Measurements from ENCODE around the gene CLCN6.

The CLCN6 gene

DNA sequence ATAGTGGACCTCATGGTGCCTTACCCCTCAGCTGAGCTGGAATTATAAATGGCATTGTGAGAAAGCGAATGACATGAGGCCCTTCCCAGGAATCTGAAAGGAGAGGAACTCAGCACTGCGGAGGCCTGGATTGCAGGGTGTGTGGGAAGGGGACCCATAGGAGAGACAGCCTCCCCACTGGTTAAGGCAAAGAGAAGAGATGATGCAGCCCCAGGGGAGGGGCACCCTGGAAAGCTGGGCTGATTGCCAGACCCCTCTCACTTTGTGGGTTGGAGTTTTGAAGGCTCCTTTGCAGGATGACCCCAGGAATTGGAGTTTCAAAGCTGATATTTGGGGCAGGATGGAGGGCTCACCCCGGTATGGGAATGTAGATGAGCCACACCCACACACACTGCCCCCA lies 50.7 kb downstream of the CLCN6 start:
- DNase-seq: no peak

DNA sequence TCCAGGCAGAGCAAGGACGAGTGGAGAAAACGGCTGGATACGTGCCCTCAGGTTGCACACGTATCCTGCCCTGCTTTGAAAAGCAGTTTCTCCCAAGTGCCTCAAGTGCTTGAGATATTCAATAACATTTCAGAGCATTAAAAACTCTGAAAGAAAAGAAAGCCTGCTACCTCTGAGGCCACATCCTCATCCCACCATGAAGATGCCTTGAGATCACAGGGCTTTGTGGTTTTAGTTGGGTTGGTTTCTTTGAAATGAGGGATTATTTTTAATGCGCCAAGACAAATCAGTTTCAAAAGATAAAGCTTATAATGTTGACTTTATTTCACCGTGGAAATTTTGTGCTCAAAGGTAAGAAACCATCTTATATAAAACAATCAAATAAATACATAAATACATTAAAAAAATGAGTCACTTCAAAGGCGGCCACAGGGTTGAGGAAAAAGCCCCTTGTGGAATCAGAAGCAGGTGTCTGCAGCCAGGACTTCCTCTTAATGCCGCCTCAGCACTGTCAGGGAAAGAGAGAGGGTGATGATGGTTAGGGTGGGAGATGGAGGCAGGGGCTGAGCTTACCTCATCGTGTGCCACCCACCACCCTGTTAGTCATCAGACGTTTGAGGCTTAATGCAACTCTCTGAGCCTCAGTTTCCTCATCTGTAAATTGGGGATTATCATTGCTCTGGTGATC lies 51.3 kb downstream of the CLCN6 start:
- DNase-seq: no peak

GRCh38 chr1:11858158-11858557 lies 52.2 kb downstream of the CLCN6 start:
- DNase-seq: no peak

- DNase-seq: no peak
Observed at GRCh38 chr1:11858613-11858967, 52.6 kb downstream of the CLCN6 start, which contains the start of gene NPPB. Gene NPPB (minus strand): TSS chr1:11858945. CDS start chr1:11858833, 112 bp downstream.

GRCh38 chr1:11858968-11859871 lies 53.2 kb downstream of the CLCN6 start:
- no peak for DNase-seq

DNA sequence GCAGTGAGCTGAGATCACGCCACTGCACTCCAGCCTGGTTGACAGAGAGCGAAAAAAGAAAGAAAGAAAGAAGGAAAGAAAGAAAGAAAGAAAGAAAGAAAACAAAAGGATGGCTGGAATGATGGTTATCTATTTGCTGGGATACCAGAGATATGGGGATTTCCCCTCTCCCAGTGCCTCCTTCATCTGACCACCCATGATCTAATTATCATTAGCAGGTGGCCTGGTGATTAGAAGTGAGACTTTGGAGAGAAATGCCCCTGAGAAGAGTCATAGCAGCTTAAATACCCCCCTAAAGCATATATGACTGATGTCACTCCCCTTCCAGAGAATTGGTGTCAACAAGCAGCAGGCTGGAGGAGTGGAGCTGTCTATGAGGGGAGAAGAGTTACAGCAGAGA lies 54.1 kb downstream of the CLCN6 start:
- DNase-seq: no peak

GRCh38 chr1:11860587-11860986 lies 54.6 kb downstream of the CLCN6 start:
- no peak for DNase-seq

GRCh38 chr1:11862890-11863289 lies 56.9 kb downstream of the CLCN6 start:
- no peak for DNase-seq

DNA sequence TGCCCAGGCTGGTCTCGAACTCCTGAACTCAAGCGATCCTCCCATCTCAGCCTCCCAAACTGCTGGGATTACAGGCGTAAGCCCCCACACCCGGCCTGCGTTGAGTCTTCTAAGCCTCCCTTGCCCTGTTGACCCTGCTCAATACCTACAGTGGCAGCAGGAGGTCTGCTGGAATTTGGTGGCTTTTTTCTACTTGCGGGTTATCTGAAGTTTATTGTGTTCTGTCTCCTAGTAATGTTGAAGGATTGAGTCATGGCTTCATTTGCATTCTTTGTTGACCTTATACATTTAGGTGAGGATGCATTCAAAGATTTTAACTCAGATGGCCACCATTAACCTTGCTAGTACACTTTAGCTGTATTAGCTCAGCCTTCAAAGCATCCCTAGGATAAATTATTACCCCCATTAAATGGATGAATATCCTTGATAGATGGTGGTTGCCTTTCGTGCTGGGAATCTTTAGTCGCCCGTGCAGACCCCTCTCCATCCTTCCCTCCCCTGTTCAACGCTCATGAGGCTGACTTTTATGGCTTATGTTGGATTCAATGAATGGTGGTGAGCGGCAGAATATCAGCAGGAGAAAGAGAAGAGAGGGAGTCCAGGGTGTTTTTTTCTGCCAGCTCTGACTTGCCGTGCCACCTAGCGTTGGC lies 62.5 kb downstream of the CLCN6 start:
- DNase-seq: no peak

GRCh38 chr1:11869104-11869503 lies 63.1 kb downstream of the CLCN6 start:
- DNase-seq: no peak

GRCh38 chr1:11869650-11870207 lies 63.7 kb downstream of the CLCN6 start:
- no peak for DNase-seq

DNA sequence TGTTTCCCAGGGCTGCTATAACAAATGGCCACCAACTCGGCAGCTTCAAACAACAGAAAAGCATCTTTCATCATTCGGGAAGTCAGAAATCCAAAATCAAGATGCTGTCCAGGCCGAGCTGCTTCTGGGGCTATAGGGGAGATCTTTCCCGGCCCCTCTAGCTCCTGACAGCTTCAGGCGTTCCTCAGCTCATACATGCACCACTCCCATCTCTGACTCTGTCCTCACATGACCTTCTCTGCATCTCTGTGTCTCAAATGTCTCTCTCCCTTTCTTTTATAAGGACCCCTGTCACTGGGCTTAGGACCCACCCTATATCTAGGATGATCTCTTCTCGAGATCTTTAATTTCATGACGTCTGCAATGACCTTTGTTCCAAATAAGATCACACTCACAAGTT lies 66.6 kb downstream of the CLCN6 start:
- DNase-seq: no peak

DNA sequence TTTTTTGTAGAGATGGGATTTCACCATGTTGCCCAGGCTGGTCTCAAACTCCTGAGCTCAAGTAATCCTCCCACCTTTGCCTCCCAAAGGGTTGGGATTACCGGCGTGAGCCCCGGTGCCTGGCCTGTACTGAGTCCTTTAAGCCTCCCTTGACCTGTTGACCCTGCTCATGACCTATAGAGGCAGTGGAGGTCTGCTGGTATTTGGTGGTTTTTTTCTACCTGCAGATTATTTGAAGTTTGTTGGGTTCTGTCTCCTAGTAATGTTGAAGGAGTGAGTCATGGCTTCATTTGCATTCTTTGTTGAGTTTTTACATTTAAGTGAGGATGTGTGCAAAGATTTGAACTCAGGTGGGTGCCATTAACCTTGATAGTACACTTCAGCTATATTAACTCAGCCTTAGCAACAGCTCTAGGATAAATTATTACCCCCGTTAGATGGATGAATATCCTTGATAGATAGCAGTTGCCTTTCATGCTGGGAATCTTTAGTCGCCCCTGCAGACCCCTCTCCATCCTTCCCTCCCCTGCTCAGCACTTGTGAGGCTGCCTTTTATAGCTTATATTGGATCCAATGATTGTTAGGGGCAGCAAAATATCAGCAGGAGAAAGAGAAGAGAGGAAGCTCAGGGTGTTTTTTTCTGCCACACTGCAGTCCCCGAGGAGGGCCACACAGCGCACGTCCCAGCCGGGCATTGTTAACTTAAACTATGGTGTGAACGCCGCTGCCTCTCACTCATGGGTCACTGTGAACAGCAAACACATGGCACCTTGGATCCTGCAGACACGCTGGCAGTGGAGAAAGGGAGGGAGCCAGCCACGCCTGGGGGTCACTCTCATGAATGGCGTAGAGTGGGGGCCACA lies 67.6 kb downstream of the CLCN6 start:
- DNase-seq: no peak

- DNase-seq: no peak
Observed at GRCh38 chr1:11874258-11874562, 68.2 kb downstream of the CLCN6 start.

GRCh38 chr1:11874624-11875023 lies 68.6 kb downstream of the CLCN6 start:
- no peak for DNase-seq

DNA sequence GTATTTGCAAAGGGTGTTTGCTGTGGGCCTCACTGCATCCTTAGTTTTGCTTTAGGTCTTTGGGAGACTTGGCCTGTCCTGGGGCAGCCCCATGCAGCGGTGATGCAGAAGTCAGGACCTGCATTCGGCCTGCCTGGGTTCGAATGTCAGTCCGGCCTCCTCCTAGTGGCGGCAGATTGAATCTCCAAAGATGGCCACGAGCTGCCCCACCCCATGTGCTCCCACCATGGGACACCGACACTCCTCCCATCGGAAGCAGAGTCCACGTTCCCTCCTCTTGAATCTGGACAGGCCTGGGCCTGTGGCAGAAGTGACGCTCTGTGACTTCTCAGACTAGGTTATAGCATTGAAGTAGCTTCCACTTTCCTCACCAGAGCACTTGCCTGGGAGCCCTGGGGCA lies 69.1 kb downstream of the CLCN6 start:
- DNase-seq: no peak

GRCh38 chr1:11877074-11877473 lies 71.1 kb downstream of the CLCN6 start:
- no peak for DNase-seq

- DNase-seq: no peak
Observed at GRCh38 chr1:11878081-11878890, 72.3 kb downstream of the CLCN6 start.

GRCh38 chr1:11878891-11879190 lies 72.8 kb downstream of the CLCN6 start:
- DNase-seq: no peak

- no peak for DNase-seq
Observed at GRCh38 chr1:11879311-11880180, 73.6 kb downstream of the CLCN6 start.

- no peak for DNase-seq
Observed at GRCh38 chr1:11880181-11880575, 74.2 kb downstream of the CLCN6 start.

Data from NCI-H524 treated with DMSO at 0.1 percent for 48 hours (cell line).